ENCODE measurements around the gene ING2.
"Not testable (repeated sequence)": the region's sequence is repeated elsewhere in the genome, so short reads cannot be mapped to it uniquely, and the experiment has no call there.

The ING2 gene, protein sequence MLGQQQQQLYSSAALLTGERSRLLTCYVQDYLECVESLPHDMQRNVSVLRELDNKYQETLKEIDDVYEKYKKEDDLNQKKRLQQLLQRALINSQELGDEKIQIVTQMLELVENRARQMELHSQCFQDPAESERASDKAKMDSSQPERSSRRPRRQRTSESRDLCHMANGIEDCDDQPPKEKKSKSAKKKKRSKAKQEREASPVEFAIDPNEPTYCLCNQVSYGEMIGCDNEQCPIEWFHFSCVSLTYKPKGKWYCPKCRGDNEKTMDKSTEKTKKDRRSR

DNA sequence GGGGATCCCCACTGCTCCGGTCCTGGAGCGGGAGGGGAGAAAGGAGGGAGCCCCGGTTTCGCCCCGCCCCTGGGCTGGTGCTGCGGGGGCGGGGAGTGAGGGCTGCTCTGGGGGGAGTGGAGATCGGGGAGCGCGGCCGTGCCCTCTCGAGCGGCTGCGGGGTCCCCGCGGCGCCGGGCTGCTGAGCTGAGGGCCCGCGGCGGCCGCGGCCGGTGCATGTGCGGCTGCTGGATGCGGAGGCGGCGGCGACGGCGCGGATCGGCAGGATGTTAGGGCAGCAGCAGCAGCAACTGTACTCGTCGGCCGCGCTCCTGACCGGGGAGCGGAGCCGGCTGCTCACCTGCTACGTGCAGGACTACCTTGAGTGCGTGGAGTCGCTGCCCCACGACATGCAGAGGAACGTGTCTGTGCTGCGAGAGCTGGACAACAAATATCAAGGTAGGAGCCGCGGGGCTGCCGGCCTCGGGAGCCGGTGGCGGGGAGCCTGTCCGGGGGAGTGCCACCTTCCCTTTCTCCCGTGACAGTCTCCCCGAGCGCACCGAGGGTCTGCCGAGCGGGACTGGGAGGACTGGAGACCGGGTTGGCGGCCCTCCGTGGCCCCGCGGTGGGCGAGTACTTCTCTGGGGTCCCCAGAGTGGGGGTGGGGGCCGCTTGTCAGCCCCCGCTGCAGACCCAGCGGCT lies at the start of gene ING2:
Gene ING2, plus strand, starts transcription at position 129 of the 681 bp plus-strand sequence. Its CDS starts 138 bp downstream, at position 267.
- DNase-seq, result no peak

DNA sequence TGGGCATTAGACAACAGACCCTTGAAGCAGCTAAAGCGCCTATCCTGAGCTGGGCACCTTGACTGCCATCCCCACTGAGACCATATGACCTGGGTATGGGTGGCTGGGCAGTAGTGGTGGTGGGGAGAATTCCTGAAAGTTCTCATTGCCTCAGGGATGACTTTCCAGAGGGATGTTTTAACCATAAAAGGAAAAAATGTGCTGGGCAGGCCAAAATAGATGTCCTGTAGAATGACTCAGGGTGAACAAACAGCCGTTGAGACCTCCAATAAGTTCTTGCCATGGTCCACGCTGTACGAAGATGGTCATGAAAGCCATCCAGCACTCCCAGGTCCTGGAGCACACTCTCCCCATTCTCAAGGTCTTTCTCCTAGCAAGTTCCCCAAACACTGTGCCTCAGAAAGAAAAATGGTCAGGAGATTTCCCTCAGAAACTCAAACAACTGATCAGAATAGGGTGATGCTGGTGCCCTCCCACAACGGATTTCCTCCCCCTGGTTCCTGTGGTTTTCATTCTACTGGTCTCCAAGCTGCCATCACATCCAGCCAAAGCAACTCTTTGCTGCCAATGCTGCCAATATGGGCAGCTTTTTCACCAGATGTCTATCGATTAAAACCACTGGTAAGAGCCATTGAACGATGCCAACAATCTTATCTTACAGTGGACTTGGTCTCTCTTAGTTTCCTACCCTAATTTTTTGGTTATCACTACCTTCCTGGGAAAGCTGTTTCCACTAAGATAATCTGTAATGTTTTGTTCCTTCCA lies 49.2 kb upstream of the ING2 start:
- DNase-seq, result no peak

DNA sequence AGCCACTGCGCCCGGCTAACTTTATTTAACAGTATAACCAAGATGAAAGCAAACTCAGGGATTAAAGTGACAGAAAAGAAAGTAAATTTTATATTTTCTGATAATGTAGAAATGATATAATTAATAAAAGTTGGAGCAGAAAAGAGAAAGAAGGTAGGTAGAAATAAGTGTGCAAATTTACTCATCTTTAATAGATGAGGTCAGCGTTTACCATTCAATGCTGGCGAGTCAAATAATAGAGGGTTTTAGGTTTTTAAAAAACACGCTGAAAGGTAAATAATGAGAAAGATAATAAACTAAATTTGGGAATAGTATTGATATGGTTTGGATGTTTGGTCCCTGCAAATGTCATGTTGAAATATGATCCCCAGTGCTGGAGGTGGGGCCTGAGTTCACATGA lies 46.9 kb upstream of the ING2 start:
- no peak for DNase-seq

- DNase-seq, result not testable (repeated sequence)
Measured at GRCh38 chr4:183463903-183464619, 40.8 kb upstream of the ING2 start.

- not testable (repeated sequence) for DNase-seq
Measured at GRCh38 chr4:183465879-183466278, 39.0 kb upstream of the ING2 start.

DNA sequence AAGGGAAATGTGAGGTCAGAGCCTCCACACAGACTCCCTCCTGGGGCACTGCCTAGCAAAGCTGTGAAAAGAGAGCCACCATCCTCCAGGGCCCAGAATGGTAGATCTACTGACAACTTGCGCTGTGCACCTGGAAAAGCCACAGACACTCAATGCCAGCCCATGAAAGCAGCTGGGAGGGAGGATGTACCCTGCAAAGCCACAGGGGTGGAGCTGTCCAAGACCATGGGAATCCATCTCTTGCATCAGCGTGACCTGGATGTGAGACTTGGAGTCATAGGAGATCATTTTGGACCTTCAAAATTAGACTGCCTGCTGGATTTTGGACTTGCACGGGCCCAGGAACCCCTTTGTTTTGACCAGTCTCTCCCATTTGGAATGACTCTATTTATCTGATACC lies 37.6 kb upstream of the ING2 start:
- no peak for DNase-seq

DNA sequence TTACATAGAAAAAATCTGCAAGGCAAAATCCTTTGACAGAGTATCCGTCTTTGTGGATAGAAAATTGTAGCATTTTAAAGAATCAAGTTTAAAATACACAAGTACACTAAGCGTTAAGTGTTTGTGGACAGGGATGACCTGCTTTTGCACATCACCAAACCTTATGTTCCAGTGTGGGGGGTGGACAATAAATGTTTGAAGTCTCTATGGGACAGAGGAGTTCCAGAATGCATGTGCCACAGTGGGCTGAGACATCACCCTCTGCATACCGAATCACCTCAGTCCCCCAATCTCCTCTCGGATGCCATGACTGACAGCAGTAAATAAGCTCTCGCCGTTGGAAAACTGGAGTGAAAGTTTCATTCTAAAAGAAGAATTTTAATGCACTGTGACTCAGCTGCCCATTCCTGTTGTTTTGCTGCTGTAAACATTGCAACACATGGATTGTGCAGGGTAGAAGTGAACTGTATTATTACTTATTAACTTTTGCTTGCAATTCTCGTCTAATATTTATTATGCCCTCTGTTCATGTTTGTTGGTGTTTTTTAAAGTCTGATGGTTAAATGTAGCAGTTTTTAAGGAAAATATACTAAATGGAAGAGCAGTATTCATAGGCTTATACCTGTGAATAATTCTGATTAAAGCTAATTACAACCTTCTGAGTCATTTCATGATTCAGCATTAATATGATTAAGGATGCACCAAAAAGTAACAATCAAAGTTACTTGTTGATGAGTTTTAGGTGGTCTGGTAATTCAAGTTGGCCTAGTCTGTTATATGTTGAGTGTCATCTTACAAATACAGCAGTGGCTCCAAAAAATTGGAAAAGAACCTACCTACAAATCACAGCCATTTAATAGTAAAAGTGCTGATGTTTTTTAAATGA lies 36.4 kb upstream of the ING2 start:
- no peak for DNase-seq

DNA sequence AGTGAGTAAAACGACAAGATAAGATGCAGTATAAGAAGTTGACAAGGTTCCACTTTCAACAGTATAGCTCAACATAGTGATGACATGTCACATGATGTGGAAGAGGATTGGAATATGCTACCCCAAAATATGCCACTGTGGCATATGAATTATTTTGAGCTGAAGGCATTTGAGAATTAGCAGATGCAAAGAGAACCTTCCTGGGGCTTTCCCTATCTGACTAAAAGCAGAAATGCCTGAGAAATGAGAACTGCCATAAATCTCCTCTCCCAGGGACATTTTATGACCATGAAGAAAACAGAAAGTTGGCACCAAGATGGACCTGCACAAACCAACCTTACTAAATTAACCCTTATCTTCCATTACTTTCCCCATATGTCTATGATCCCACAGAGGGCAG lies 35.6 kb upstream of the ING2 start:
- no peak for DNase-seq

- DNase-seq, result no peak
Measured at GRCh38 chr4:183469936-183470335, 34.9 kb upstream of the ING2 start.

- no peak for DNase-seq
Measured at GRCh38 chr4:183470821-183471220, 34.0 kb upstream of the ING2 start.

DNA sequence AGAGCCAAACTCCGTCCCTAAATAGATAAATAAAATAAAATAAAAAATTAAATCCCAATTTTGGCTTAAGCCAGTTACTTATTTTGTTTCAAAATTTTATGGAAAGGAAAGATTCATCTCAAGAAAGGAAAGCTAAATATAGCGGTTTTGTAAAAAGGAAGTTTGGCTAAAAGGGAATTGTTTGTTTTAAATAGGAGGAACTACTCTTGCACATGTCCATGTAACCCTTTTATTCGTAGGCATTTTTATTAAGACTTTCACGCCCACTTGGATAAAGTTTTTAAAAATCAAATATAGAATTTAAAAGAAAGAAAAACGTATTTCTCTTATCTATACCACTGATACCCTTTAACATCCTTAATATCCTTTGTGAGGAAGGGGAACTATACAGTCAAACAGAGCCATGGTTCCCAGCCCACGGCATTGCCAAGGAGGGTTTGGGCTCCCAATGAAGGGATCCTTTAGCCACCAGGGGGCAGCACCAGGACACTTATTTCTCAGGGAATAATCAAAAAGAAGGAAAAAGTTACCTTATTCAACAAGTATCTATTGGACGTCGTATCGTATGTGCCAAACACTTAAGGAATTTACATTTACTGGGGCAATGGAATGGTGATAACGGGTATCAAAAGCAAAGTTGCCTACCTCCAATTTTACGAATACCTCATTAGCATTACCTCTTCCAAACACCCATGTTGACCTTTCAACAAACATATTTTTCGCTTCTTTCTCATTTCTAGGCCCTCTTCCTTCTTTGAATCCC lies 32.7 kb upstream of the ING2 start:
- peak; percentile 4 for DNase-seq

DNA sequence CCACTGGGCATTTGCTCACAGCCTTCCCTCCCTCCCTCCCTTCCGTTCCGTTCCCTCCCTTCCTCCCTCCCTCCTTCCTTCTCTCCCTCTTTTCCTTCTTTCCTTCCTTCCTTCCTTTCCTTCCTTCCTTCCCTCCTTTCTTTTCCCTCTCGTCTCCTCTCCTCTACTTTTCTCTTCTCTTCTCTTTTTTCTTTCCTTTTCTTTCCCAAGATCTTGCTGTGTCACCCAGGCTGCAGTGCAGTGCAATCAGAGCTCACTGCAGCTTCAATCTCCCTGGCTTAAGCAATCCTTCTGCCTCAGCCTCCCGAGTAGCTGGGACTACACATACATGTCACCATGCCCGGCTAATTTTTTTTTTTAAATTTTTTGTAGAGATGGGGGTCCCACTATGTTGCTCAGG lies 26.7 kb upstream of the ING2 start:
- DNase-seq, result no peak

DNA sequence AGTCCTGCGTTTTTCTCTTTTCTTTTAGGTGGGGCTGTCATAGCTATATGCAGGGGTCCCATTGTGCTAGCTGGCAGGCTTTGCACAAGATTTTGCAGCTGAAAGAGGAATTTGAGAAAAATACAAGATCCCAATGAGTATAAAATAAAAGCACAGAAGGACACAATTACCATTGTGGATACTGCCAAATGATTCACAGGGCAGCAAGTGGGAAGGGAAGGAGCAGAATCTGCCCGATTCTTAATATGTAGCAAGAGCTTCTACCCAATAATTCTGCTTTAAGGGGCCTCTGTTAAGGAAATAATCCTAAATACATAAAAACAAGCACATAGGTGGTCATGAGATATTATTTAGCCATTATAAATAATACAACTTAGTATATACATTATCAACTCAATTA lies 25.9 kb upstream of the ING2 start:
- DNase-seq, result no peak

GRCh38 chr4:183482515-183483095 lies 22.3 kb upstream of the ING2 start:
- DNase-seq, result not testable (repeated sequence)

DNA sequence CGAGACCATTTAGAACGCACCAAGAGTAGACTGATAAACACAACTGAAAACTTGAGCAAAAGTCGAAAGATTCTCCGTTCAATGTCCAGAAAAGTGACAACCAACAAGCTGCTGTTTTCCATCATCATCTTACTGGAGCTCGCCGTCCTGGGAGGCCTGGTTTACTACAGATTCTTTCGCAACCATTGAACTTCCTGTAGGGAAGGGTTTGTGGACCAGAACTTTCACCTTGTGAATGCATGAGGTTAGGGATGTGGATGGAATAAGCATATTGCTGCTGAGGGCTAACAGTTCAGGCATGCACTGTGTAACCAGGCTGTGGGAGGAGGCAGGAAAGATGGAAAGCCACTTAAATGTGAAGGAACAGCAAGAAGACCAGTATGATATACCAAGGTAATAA lies 20.9 kb upstream of the ING2 start:
- no peak for DNase-seq

DNA sequence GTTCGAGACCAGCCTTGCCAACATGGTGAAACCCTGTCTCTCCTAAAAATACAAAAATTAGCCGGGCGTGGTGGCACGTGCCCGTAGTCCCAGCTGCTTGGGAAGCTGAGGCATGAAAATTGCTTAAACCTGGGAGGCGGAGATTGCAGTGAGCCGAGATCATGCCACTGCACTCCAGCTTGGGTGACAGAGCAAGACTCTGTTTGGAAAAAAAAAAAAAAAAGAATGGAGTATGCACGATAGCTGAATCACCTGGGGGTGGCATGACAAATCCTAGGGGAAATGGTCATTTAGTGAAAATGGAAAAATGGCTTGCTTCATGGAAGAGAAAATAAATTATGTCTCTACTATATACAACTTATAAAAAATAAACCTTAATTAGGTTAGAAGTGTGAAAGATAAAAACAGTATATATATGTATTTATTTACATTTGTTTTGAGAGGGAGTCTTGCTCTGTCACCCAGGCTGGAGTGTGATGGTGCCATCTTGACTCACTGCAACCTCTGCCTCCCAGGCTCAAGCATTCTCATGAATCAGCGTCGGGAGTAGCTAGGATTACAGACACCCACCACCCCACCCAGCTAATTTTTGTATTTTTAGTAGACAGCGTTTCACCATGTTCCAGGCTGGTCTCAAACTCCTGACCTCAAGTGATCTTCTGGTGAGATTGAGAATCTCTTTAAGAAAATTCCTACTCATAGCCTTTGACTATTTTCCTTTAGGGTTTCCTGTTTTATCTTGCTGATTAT lies 19.3 kb upstream of the ING2 start:
- no peak for DNase-seq

GRCh38 chr4:183492791-183493222 lies 12.1 kb upstream of the ING2 start:
- peak; percentile 5 for DNase-seq

- DNase-seq, result no peak
Measured at GRCh38 chr4:183493246-183493645, 11.6 kb upstream of the ING2 start.

GRCh38 chr4:183495184-183495583 lies 9.7 kb upstream of the ING2 start:
- DNase-seq, result no peak

- DNase-seq, result no peak
Measured at GRCh38 chr4:183499389-183499788, 5.5 kb upstream of the ING2 start.

All from T1000 (cell line).